Measurements from ENCODE around the gene VASN.

DNA sequence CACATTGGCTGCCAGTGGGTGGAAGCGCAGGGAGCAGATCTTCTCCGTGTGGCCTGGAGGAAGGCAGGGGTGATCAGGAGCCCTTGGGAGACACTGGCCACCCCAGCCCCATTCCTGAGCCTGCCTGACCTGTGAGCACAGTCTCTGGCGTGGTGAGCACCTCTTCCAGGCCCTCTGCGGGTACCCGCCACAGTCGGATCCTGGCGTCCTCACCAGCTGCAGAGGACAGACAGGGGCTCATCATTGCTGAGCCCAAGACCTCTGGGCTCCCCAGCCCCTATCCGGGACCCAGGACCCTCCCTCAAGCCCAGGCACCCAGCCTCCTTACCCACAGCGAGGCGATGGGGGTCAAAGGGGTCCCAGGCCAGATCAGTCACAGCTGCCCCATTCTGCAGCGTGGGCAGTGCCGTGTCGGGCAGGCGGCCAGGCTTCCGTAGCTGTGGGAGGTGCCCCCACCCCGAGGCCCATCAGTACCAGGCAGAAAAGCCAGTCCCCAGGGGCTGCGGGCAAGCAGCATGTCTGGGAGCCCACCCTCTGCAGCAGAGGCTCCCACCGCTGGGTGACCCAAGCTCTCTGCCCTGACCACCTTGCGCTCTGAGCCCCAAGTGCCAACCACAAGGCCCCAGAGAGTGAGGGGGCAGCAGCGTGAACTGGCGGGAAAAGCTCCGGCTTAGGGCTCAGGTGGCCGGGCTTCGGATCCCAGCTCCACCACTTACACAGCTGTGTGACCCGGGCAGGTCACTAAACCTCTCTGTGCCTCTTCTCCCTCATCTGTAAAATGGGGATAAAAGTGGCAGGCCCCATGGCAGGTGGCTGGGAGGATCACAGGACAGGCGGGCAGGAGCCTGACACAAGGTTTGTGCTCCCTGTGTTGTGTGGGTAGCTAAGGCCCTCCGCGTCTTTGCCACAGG is 10.4 kb upstream of the VASN start:
- TF ChIP-seq CTCF (conservative IDR thresholded peaks at IDR 0.05; ENCODE audit: low read depth, low read length) (no peak), EZH2 (IDR thresholded peaks at IDR 0.05; ENCODE audit: borderline replicate concordance, low read depth, low read length, poor library complexity, severe bottlenecking) (no peak)

All from A673 (cell line).